ENCODE results near the gene INPP4B.

- no peak for TF ChIP-seq EZH2phosphoT487 (IDR thresholded peaks at IDR 0.05; ENCODE audit: low read depth)
- TF ChIP-seq, protein P1, sequence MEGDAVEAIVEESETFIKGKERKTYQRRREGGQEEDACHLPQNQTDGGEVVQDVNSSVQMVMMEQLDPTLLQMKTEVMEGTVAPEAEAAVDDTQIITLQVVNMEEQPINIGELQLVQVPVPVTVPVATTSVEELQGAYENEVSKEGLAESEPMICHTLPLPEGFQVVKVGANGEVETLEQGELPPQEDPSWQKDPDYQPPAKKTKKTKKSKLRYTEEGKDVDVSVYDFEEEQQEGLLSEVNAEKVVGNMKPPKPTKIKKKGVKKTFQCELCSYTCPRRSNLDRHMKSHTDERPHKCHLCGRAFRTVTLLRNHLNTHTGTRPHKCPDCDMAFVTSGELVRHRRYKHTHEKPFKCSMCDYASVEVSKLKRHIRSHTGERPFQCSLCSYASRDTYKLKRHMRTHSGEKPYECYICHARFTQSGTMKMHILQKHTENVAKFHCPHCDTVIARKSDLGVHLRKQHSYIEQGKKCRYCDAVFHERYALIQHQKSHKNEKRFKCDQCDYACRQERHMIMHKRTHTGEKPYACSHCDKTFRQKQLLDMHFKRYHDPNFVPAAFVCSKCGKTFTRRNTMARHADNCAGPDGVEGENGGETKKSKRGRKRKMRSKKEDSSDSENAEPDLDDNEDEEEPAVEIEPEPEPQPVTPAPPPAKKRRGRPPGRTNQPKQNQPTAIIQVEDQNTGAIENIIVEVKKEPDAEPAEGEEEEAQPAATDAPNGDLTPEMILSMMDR (IDR thresholded peaks at IDR 0.05; ENCODE audit: low read depth, low read length): no peak
Measured at GRCh38 chr4:142161086-142161485, 685.0 kb downstream of the INPP4B start.
